Activated CD4-positive, alpha-beta T cell treated with anti-CD3 and anti-CD28 coated beads, Interleukin-10, Interleukin-2, amounts not matched to agents 100 ng/mL and 50 ng/mL, durations not matched to agents 16 hours and 8 hours (primary cell): ENCODE measurements around the gene MDFI.
"Not testable (repeated sequence)": the region's sequence is repeated elsewhere in the genome, so short reads cannot be mapped to it uniquely, and the experiment has no call there.

Source experiments
- DNase-seq: peaks from one replicate; pipeline ENCODE4 v3.0.0-alpha.2; 2020

MDFI gene

GRCh38 chr6:41602864-41603608 is 35.2 kb upstream of the MDFI start:
- DNase-seq = peak; percentile 85

GRCh38 chr6:41604006-41604405 is 34.3 kb upstream of the MDFI start:
- DNase-seq = no peak

GRCh38 chr6:41605649-41606048 is 32.6 kb upstream of the MDFI start:
- DNase-seq = no peak

GRCh38 chr6:41607036-41607435 is 31.2 kb upstream of the MDFI start:
- DNase-seq = no peak

- DNase-seq = no peak
Observed at GRCh38 chr6:41607736-41608135, 30.5 kb upstream of the MDFI start.

GRCh38 chr6:41608443-41609151 is 29.7 kb upstream of the MDFI start:
- DNase-seq = no peak

- DNase-seq = no peak
Observed at GRCh38 chr6:41614715-41615114, 23.6 kb upstream of the MDFI start.

- DNase-seq = no peak
Observed at GRCh38 chr6:41615311-41615710, 23.0 kb upstream of the MDFI start.

GRCh38 chr6:41618598-41618997 is 19.7 kb upstream of the MDFI start:
- no peak for DNase-seq

- not testable (repeated sequence) for DNase-seq
Observed at GRCh38 chr6:41619193-41619592, 19.1 kb upstream of the MDFI start.

- DNase-seq = no peak
Observed at GRCh38 chr6:41621367-41621766, 16.9 kb upstream of the MDFI start.

- no peak for DNase-seq
Observed at GRCh38 chr6:41621802-41622201, 16.5 kb upstream of the MDFI start.

- DNase-seq = no peak
Observed at GRCh38 chr6:41622206-41622988, 15.9 kb upstream of the MDFI start.

- no peak for DNase-seq
Observed at GRCh38 chr6:41623330-41623729, 14.9 kb upstream of the MDFI start.

- DNase-seq = no peak
Observed at GRCh38 chr6:41624621-41625380, 13.5 kb upstream of the MDFI start.

GRCh38 chr6:41625442-41625841 is 12.8 kb upstream of the MDFI start:
- DNase-seq = no peak

GRCh38 chr6:41626022-41626421 is 12.2 kb upstream of the MDFI start:
- DNase-seq = no peak

- DNase-seq = no peak
Observed at GRCh38 chr6:41626917-41627316, 11.4 kb upstream of the MDFI start.

GRCh38 chr6:41629128-41629527 is 9.1 kb upstream of the MDFI start:
- DNase-seq = no peak

- DNase-seq = no peak
Observed at GRCh38 chr6:41630069-41630468, 8.2 kb upstream of the MDFI start.

GRCh38 chr6:41630946-41631345 is 7.3 kb upstream of the MDFI start:
- DNase-seq = no peak

GRCh38 chr6:41633056-41633634 is 5.1 kb upstream of the MDFI start:
- DNase-seq = no peak

- no peak for DNase-seq
Observed at GRCh38 chr6:41634657-41635056, 3.6 kb upstream of the MDFI start.
